NCI-H460 (cell line): ENCODE data around the gene EMILIN1. TPM values are rescaled to one million over a fixed set of nuclear protein-coding genes. Genes with fewer than 3 reads are reported as not detected.
"Not testable (repeated sequence)": the region's sequence is repeated elsewhere in the genome, so short reads cannot be mapped to it uniquely, and the experiment has no call there.

Experiments used
- DNase-seq: peaks from one replicate; pipeline ENCODE4 v3.0.0-alpha.2; 2016; ENCODE audit warnings: low read depth; ENCODE audit errors: extremely low read depth
- total RNA-seq: library from RNA; depleted of rRNA; stranded (reverse); fragments of >200 nt; shearing (Covaris generic); gene quantifications from 2 replicates; pipeline ENCODE4 v1.2.3, GENCODE V29; 2014

The EMILIN1 gene
- total RNA-seq, 1 experiment from 2014 or later: 0.22 TPM

GRCh38 chr2:27092696-27093429 lies 14.4 kb downstream of the EMILIN1 start:
- DNase-seq: no peak

- DNase-seq: no peak
These were observed 15.3 kb downstream of the EMILIN1 start for GRCh38 chr2:27093430-27094352.

- no peak for DNase-seq
These were observed 16.1 kb downstream of the EMILIN1 start for GRCh38 chr2:27094353-27094984.

- no peak for DNase-seq
These were observed 17.0 kb downstream of the EMILIN1 start for GRCh38 chr2:27095427-27095744.

- DNase-seq: peak; percentile 37
These were observed 17.6 kb downstream of the EMILIN1 start for GRCh38 chr2:27095745-27096651.

GRCh38 chr2:27096748-27097297 lies 18.4 kb downstream of the EMILIN1 start:
- DNase-seq: no peak

GRCh38 chr2:27097341-27097740 lies 18.9 kb downstream of the EMILIN1 start:
- DNase-seq: no peak

GRCh38 chr2:27099334-27099955 lies 21.0 kb downstream of the EMILIN1 start:
- no peak for DNase-seq

- no peak for DNase-seq
These were observed 21.6 kb downstream of the EMILIN1 start for GRCh38 chr2:27100036-27100435.

GRCh38 chr2:27102329-27102728 lies 23.9 kb downstream of the EMILIN1 start:
- no peak for DNase-seq

- no peak for DNase-seq
These were observed 27.6 kb downstream of the EMILIN1 start for GRCh38 chr2:27105981-27106380.

GRCh38 chr2:27108221-27108620 lies 29.8 kb downstream of the EMILIN1 start:
- no peak for DNase-seq

- DNase-seq: no peak
These were observed 30.7 kb downstream of the EMILIN1 start for GRCh38 chr2:27109083-27109482.

GRCh38 chr2:27110603-27111352 lies 32.4 kb downstream of the EMILIN1 start:
- not testable (repeated sequence) for DNase-seq

GRCh38 chr2:27111392-27112078 lies 33.1 kb downstream of the EMILIN1 start:
- not testable (repeated sequence) for DNase-seq

- DNase-seq: no peak
These were observed 37.1 kb downstream of the EMILIN1 start for GRCh38 chr2:27115519-27115918.

- DNase-seq: no peak
These were observed 39.6 kb downstream of the EMILIN1 start for GRCh38 chr2:27117995-27118524.
